ENCODE results near the gene GPR150. TPM values are rescaled to one million over a fixed set of nuclear protein-coding genes. Genes with fewer than 3 reads are reported as not detected.
"Not testable (repeated sequence)": the region's sequence is repeated elsewhere in the genome, so short reads cannot be mapped to it uniquely, and the experiment has no call there.

Gene GPR150
- polyA plus RNA-seq, 3 donors = 0.06 TPM; not detected in 2

GRCh38 chr5:95621839-95622629 lies 2.1 kb downstream of the GPR150 start:
- DNase-seq (ENCODE audit: low read depth in 3 of 3, low spot score in 2 of 3) = no peak

DNA sequence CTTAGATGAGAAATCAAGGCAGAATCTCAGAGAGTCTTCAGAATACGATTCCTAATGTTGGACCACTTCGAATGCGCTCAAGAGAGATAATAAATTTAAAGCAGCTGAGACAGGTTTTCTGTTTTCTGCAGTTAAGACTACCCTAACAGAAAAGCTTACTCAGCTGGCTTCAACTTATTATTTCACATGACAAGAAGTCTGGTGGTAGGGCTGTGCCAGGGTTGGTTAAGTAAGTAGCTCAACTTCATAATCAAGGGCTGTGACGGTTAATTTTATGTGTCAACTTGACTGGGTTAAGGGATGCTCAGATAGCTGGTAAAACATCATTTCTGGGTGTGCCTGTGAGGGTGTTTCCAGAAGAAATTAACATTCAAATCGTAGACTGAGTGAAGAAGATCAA lies 3.8 kb downstream of the GPR150 start:
- no peak for DNase-seq (ENCODE audit: low read depth in 3 of 3, low spot score in 2 of 3)

- DNase-seq (ENCODE audit: low read depth in 3 of 3, low spot score in 2 of 3) = no peak
Observed at GRCh38 chr5:95624368-95624767, 4.5 kb downstream of the GPR150 start.

DNA sequence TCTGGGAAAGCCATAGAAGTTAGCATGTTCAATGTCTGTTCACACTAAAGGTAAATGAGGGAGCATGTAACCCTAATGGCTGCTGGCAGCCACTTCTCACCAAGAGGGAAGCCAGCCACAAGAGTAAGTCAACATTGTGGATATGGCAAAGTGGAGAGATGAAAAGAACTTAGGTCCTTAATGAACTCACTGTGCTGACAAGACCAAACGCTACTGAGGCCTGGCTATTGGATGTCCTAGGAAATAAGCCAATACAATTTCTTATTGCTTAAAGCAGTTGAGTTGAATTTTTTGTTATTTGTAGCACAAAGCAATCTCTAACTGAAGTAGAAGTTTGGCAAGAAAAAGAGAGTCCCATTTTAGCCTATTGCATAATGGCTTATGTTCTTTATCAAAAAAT lies 6.8 kb downstream of the GPR150 start:
- no peak for DNase-seq (ENCODE audit: low read depth in 3 of 3, low spot score in 2 of 3)

GRCh38 chr5:95627971-95628810 lies 8.3 kb downstream of the GPR150 start:
- DNase-seq (ENCODE audit: low read depth in 3 of 3, low spot score in 2 of 3) = no peak

- no peak for DNase-seq (ENCODE audit: low read depth in 3 of 3, low spot score in 2 of 3)
Observed at GRCh38 chr5:95628933-95629332, 9.0 kb downstream of the GPR150 start.

DNA sequence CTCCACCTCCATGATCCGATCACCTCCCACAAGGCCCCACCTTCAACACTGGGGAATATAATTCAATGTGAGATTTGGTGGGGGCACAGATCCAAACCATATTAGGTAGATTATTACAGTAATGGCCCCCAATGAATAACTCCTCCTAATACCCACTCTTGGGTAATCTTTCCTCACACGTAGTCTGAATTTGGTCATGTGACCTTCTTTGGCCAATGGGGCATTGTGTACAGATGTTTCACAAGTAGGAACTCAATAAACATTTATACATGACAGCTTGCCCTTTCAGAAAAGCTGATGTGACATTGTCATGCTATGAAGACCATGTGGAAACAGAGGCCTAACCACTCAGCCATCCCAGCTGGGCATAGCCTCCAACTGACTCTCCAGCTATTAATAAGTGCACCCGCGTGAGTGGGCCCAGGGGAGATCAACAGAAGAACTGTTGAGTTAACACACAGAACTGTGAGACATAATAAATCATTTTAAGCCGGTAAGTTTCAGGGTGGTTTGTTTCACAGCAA lies 10.6 kb downstream of the GPR150 start:
- DNase-seq (ENCODE audit: low read depth in 3 of 3, low spot score in 2 of 3) = no peak

DNA sequence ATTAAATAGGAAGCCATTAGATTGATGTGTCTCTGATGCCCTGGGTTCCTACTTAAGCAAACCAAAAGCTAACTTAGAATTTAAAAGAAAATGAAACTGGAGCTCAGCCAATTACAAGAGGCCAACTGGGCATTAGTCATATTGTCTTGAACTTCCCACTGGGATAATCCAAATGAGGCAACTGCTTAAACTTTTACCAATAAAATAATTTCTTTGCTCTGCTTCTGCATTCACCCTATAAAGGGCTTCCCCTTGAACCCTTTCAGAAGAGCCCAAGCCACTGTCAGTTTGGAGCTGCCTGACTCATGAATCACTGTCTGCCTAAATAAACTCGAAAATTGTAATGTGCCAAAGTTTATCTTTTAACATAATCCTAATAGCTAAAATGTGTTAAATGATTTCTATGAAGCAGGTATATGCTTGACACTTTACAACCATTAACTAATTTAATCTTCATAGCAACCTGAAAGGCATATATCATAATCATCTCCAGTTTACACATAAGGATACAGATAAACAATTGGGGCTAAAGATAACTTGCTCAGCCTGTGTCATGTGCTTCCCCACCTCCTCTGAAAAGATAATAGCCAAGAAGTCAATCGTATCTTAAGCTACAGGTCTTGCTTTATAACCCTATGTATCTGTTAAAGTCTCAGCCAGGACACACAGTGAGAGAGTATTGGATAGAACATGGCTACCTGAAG lies 11.5 kb downstream of the GPR150 start:
- no peak for DNase-seq (ENCODE audit: low read depth in 3 of 3, low spot score in 2 of 3)

- no peak for DNase-seq (ENCODE audit: low read depth in 3 of 3, low spot score in 2 of 3)
Observed at GRCh38 chr5:95631991-95632675, 12.2 kb downstream of the GPR150 start.

GRCh38 chr5:95632942-95633341 lies 13.1 kb downstream of the GPR150 start:
- DNase-seq (ENCODE audit: low read depth in 3 of 3, low spot score in 2 of 3) = not testable (repeated sequence)

DNA sequence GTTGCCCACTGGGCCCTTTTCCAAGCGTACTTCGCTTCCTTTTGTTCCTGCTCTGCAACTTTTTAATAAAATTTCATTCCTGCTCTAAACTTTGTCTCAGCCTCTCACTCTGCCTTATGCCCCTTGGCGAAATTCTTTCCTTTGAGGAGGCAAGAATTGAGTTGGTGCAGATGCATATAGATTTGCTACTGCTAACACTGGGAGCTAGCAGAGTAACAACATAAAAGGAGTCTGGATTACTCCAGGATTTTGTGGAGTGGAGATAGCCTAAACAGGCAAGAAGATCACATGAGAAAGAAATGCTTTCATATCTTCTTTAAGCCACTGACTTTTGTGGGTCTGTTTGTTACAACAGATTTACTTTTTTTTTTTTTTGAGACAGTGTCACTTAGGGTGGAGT lies 13.8 kb downstream of the GPR150 start:
- DNase-seq (ENCODE audit: low read depth in 3 of 3, low spot score in 2 of 3) = no peak

DNA sequence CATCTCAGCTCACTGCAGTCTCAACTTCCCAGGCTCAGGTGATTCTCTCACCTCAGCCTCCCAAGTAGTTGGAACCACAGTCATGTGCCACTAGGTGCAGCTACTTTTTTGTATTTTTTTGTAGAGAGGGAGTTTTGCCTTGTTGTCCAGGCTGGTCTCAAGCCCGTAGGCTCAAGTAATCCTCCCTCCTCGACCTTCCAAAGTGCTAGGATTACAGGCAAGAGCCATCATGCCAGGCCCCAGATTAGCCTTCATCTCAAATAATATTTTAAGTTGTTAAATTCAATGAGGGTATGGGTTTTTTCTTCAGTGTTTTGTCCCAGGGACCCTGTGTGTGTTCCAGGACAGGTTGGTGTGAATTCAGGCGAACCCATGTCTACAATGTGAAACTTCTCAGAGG lies 14.2 kb downstream of the GPR150 start:
- no peak for DNase-seq (ENCODE audit: low read depth in 3 of 3, low spot score in 2 of 3)

DNA sequence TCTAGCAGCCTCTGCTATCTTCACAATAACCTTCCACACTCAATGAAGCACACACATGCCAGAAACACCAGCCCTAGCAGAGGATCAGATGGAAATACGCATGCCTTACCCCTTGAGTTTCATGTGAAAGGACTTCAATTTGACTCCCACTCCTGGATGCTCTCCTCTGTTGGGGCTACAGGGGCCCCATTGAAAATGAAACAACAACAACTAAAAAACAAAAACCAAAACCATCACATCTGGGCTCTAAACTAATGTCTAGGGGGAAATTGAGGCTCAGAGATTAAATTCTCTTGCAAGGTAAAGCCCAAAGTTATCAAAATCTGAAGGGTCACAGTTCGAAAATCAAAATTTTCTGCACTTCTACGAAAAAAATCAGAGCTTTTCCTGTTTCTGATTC lies 18.7 kb downstream of the GPR150 start:
- no peak for DNase-seq (ENCODE audit: low read depth in 3 of 3, low spot score in 2 of 3)

GRCh38 chr5:95641741-95642220 lies 21.9 kb downstream of the GPR150 start:
- DNase-seq (ENCODE audit: low read depth in 3 of 3, low spot score in 2 of 3) = no peak

GRCh38 chr5:95643152-95643551 lies 23.3 kb downstream of the GPR150 start:
- DNase-seq (ENCODE audit: low read depth in 3 of 3, low spot score in 2 of 3) = no peak

GRCh38 chr5:95644351-95645042 lies 24.6 kb downstream of the GPR150 start:
- DNase-seq (ENCODE audit: low read depth in 3 of 3, low spot score in 2 of 3) = no peak

GRCh38 chr5:95646226-95646568 lies 26.3 kb downstream of the GPR150 start:
- not testable (repeated sequence) for DNase-seq (ENCODE audit: low read depth in 3 of 3, low spot score in 2 of 3)

- peak; percentile 74 to 91 (median 81) for DNase-seq (ENCODE audit: low read depth in 3 of 3, low spot score in 2 of 3)
Observed at GRCh38 chr5:95646569-95647431, 26.9 kb downstream of the GPR150 start, which contains the start of gene RFESD. RFESD (plus strand) TSS chr5:95646777; CDS start chr5:95652272, 5,495 bp downstream.

Data from right renal cortex interstitium (tissue), 3 donors.